GM12878 (cell line): Measurements from ENCODE around the gene ZNF484. TPM values are rescaled to one million over a fixed set of nuclear protein-coding genes. Genes with fewer than 3 reads are reported as not detected.

ENCODE experiments used
- BCL3 ChIP-seq: IDR thresholded peaks from 2 replicates; pipeline ENCODE4 v1.6.1; 2011; ENCODE audit warnings: borderline replicate concordance, low read depth, mild to moderate bottlenecking, moderate library complexity, low read length; ENCODE audit not compliant: insufficient read depth, poor library complexity, severe bottlenecking
- CEBPZ ChIP-seq: fragments of 150-350 bp; IDR thresholded peaks from 2 replicates; pipeline ENCODE4 v1.6.1; 2016; ENCODE audit warnings: low read depth, low read length
- DPF2 ChIP-seq: fragments of 450-650 bp; IDR thresholded peaks from 2 replicates; pipeline ENCODE4 v1.6.1; 2017; ENCODE audit warnings: mild to moderate bottlenecking
- E2F8 ChIP-seq: fragments of 450-650 bp; IDR thresholded peaks from 2 replicates; pipeline ENCODE4 v1.6.1; 2018; ENCODE audit warnings: mild to moderate bottlenecking, low read depth, moderate library complexity; ENCODE audit not compliant: partially characterized antibody
- HDGF ChIP-seq: fragments of 450-650 bp; IDR thresholded peaks from 2 replicates; pipeline ENCODE4 v1.6.1; 2016; ENCODE audit warnings: antibody characterized with exemption
- IRF3 ChIP-seq: fragments of 450-650 bp; IDR thresholded peaks from 2 replicates; pipeline ENCODE4 v1.6.1; 2014; ENCODE audit warnings: mild to moderate bottlenecking
- NFXL1 ChIP-seq: fragments of 450-650 bp; IDR thresholded peaks from 2 replicates; pipeline ENCODE4 v1.6.1; 2017; ENCODE audit warnings: antibody characterized with exemption, mild to moderate bottlenecking, borderline replicate concordance
- NKRF ChIP-seq: fragments of 450-650 bp; conservative IDR thresholded peaks from 2 replicates; pipeline ENCODE4 v1.6.1; 2017; ENCODE audit warnings: mild to moderate bottlenecking, moderate library complexity
- PAX8 ChIP-seq: fragments of 450-650 bp; IDR thresholded peaks from 2 replicates; pipeline ENCODE4 v1.6.1; 2017; ENCODE audit warnings: mild to moderate bottlenecking, moderate library complexity
- RCOR1 ChIP-seq: conservative IDR thresholded peaks from 2 replicates; pipeline ENCODE4 v1.6.1; 2012; ENCODE audit warnings: low read depth, low read length, improper control_type of control experiment
- SMC3 ChIP-seq: IDR thresholded peaks from 2 replicates; pipeline ENCODE4 v1.6.1; 2011; ENCODE audit warnings: low read length, improper control_type of control experiment, borderline replicate concordance
- SP1 ChIP-seq: IDR thresholded peaks from one replicate; pipeline ENCODE4 v1.6.1; 2011; ENCODE audit warnings: low read depth, low read length
- ZBED1 ChIP-seq: IDR thresholded peaks from 2 replicates; pipeline ENCODE4 v1.6.1; 2016; ENCODE audit warnings: borderline replicate concordance
- ZNF24 ChIP-seq: fragments of 450-650 bp; IDR thresholded peaks from 2 replicates; pipeline ENCODE4 v1.6.1; 2017; ENCODE audit warnings: antibody characterized with exemption, mild to moderate bottlenecking
- polyA plus RNA-seq, 11 experiments: library from polyadenylated mRNA; depleted of rRNA in 4 of 11; unstranded in 6 of 11; stranded (reverse) in 5 of 11; fragments of >200 nt; fragmentation: Nextera tagmentation in 4 of 11; fragmentation: Illumina TruSeq in 1 of 11; extraction: Ambion mirVana in 4 of 11; extraction: Trizol in 1 of 11; gene quantifications; 1 replicate in 1 of 11; 2 replicates in 10 of 11; pipeline versions ENCODE4 v1.2.1 to v1.2.3, GENCODE V29; 2011 to 2016; ENCODE audit warnings: inconsistent platforms in 2 of 11, missing spikeins in 2 of 11, low read depth in 1 of 11
- total RNA-seq, 4 experiments: library from RNA; depleted of rRNA in 3 of 4; stranded (reverse); fragments of >200 nt in 3 of 4; fragmentation: Illumina TruSeq in 1 of 4; extraction: Trizol in 1 of 4; gene quantifications; 2 replicates each; pipeline versions ENCODE4 v1.2.1 to v1.2.3, GENCODE V29; 2013 to 2021

ZNF484 gene
- total and polyA plus RNA-seq, 10 of the 15 experiments (the other 5 are each of a cell fraction or from before 2014, with no cell fraction given) = 0.95 to 7.8 (median 3.3) TPM

GRCh38 chr9:92877531-92878430, at the start of gene ZNF484 (continued):
- TF ChIP-seq E2F8 (no peak), PAX8 (no peak), DPF2 (0 out of 2 replicates have a peak, but pooled peaks have one; percentile 33), SMC3 (no peak), ZNF24 (no peak), CEBPZ (no peak), HDGF (peak; percentile 90), NKRF (0 out of 2 replicates have a peak, but pooled peaks have one; percentile 37), NFXL1 (no peak), IRF3 (no peak), BCL3 (no peak), SP1 (no peak), ZBED1 (no peak), RCOR1 (peak; percentile 99)
